ENCODE measurements around the gene CXCR1.

Gene CXCR1

DNA sequence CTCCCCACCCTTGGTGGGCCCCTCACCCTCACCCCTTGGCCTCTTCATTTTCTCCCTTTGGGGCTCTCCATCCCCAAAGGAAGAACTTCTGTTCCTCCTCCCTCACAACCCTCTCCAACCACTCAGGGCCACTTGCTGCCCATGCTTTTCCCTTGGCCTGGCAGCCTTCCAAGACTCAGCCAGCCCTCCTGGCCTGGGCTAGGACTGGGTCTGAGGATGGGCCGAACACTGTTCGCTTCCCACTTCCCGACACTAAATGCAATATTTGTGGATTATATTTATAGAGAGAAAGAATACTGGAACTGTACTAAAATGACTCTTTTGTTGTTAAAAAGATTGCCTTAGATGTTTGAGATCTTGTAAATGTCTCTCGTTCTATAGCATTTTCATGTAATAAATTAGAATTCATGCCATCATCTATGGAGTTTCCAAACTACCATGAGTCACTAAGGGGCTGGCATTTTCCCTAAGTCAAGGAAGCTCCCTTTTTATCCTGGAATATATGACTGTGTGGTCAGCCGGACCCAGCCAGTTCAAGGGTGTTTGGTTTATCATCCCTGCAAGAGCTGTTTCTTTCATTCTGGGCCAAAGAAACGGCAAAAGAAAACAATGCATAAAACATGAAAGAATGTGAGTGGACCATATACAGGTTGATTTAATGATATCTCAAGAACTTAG lies 37.2 kb downstream of the CXCR1 start:
- Mint-ChIP-seq H3K9me3 (no peaks in the 10 kb centered on the region), H3K27me3 (ENCODE audit: low read depth) (peaks cover 16% of the 10 kb centered on the region), H3K4me3 (no peak overlapping the region), H3K36me3 (ENCODE audit: low read depth) (no peaks in the 10 kb centered on the region), H3K27ac (no peak overlapping the region), H3K4me1 (no peaks in the 10 kb centered on the region)
- TF ChIP-seq, protein P1, sequence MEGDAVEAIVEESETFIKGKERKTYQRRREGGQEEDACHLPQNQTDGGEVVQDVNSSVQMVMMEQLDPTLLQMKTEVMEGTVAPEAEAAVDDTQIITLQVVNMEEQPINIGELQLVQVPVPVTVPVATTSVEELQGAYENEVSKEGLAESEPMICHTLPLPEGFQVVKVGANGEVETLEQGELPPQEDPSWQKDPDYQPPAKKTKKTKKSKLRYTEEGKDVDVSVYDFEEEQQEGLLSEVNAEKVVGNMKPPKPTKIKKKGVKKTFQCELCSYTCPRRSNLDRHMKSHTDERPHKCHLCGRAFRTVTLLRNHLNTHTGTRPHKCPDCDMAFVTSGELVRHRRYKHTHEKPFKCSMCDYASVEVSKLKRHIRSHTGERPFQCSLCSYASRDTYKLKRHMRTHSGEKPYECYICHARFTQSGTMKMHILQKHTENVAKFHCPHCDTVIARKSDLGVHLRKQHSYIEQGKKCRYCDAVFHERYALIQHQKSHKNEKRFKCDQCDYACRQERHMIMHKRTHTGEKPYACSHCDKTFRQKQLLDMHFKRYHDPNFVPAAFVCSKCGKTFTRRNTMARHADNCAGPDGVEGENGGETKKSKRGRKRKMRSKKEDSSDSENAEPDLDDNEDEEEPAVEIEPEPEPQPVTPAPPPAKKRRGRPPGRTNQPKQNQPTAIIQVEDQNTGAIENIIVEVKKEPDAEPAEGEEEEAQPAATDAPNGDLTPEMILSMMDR (IDR thresholded peaks at IDR 0.05; ENCODE audit: unreplicated experiment in 3 of 3) = no peak

GRCh38 chr2:218128781-218129457 lies 37.8 kb downstream of the CXCR1 start:
- TF ChIP-seq, protein P1 (IDR thresholded peaks at IDR 0.05; ENCODE audit: unreplicated experiment in 3 of 3) = no peak
- peaks cover 16% of the 10 kb centered on the region for H3K27me3 Mint-ChIP-seq (ENCODE audit: low read depth)
- H3K9me3 Mint-ChIP-seq = no peaks in the 10 kb centered on the region
- H3K4me3 Mint-ChIP-seq = no peak overlapping the region
- no peak overlapping the region for H3K27ac Mint-ChIP-seq
- no peaks in the 10 kb centered on the region for H3K4me1 Mint-ChIP-seq
- H3K36me3 Mint-ChIP-seq (ENCODE audit: low read depth) = no peaks in the 10 kb centered on the region

- TF ChIP-seq, protein P1 (IDR thresholded peaks at IDR 0.05; ENCODE audit: unreplicated experiment in 3 of 3) = no peak
- no peaks in the 10 kb centered on the region for H3K4me1 Mint-ChIP-seq
- H3K4me3 Mint-ChIP-seq = no peak overlapping the region
- H3K27me3 Mint-ChIP-seq (ENCODE audit: low read depth) = peaks cover 16% of the 10 kb centered on the region
- peaks cover under 1% of the 10 kb centered on the region for H3K9me3 Mint-ChIP-seq
- no peaks in the 10 kb centered on the region for H3K36me3 Mint-ChIP-seq (ENCODE audit: low read depth)
- H3K27ac Mint-ChIP-seq = no peak overlapping the region
Measured at GRCh38 chr2:218127929-218128455, 38.8 kb downstream of the CXCR1 start.

- Mint-ChIP-seq H3K4me1 (no peaks in the 10 kb centered on the region), H3K4me3 (no peak within 1 kb of the TSS), H3K9me3 (peaks cover 21% of the 10 kb centered on the region), H3K36me3 (ENCODE audit: low read depth) (no peaks in the 10 kb centered on the region), H3K27ac (no peak within 1 kb of the TSS), H3K27me3 (ENCODE audit: low read depth) (peaks cover 17% of the 10 kb centered on the region)
- TF ChIP-seq, protein P1 (IDR thresholded peaks at IDR 0.05; ENCODE audit: unreplicated experiment in 3 of 3) = no peak
Measured at GRCh38 chr2:218125626-218126080, 41.1 kb downstream of the CXCR1 start, which contains the start of gene CXCR2. Gene CXCR2 (plus strand): TSS chr2:218126028. CDS start chr2:218134802, 8,774 bp downstream.

- Mint-ChIP-seq H3K36me3 (ENCODE audit: low read depth) (no peaks in the 10 kb centered on the region), H3K4me1 (no peaks in the 10 kb centered on the region), H3K27me3 (ENCODE audit: low read depth) (peaks cover 23% of the 10 kb centered on the region), H3K27ac (no peak overlapping the region), H3K9me3 (peaks cover 26% of the 10 kb centered on the region), H3K4me3 (no peak overlapping the region)
- TF ChIP-seq, protein P1 (IDR thresholded peaks at IDR 0.05; ENCODE audit: unreplicated experiment in 3 of 3) = no peak
Measured at GRCh38 chr2:218125095-218125494, 41.7 kb downstream of the CXCR1 start.

Measured in nephron (organoid).